GM23248 (cell line): Measurements from ENCODE around the gene EXD3.

ENCODE experiments used
- EZH2 ChIP-seq: fragments of 200-600 bp; sonication (generic); IDR thresholded peaks from 2 replicates; pipeline ENCODE4 v1.6.1; 2018; ENCODE audit warnings: antibody characterized with exemption, mild to moderate bottlenecking; ENCODE audit not compliant: insufficient read depth, poor library complexity, severe bottlenecking
- EZH2phosphoT487 ChIP-seq: fragments of 200-600 bp; sonication (generic); IDR thresholded peaks from 2 replicates; pipeline ENCODE4 v1.6.1; 2018; ENCODE audit warnings: antibody characterized with exemption, moderate library complexity, mild to moderate bottlenecking, low read depth; ENCODE audit not compliant: insufficient read depth

GRCh38 chr9:137390553-137391410 is 32.2 kb downstream of the EXD3 start:
- TF ChIP-seq EZH2phosphoT487 (no peak), EZH2 (no peak)
